GM12892 (cell line): Measurements from ENCODE around the gene IAH1.

ENCODE experiments used
- POLR2A ChIP-seq: IDR thresholded peaks from 2 replicates; pipeline ENCODE4 v1.6.1; 2011; ENCODE audit warnings: low read depth, low read length, control low read depth
- POLR2AphosphoS5 ChIP-seq: IDR thresholded peaks from 2 replicates; pipeline ENCODE4 v1.6.1; 2011; ENCODE audit warnings: low read depth, low read length, control low read depth
- TAF1 ChIP-seq: IDR thresholded peaks from 2 replicates; pipeline ENCODE4 v1.6.1; 2011; ENCODE audit warnings: low read depth, mild to moderate bottlenecking, control low read depth, low read length, borderline replicate concordance

DNA sequence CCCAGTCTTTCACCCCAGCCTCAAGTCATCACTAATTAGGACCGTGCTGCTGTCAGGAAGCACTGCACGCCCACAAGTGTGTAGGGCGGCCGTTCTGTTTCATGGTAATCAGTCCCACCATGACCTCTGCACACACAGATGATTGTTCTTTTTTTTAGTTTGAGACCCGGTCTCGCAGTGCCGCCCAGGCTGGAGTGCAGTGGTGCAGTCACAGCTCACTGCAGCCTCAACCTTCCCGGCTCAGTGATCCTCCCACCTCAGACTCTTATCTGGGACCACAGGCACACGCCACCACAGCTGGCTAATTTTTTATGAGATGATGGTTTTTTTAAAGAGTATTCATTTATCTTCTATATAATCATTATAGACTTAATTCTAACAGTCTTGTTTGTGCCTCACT lies 1.8 kb upstream of the IAH1 start:
- TF ChIP-seq POLR2A (no peak), POLR2AphosphoS5 (no peak), TAF1 (no peak)
